Nephron progenitor cell (in vitro differentiated cells): ENCODE results near the gene CST3.

Experiments
- DNase-seq: peaks from one replicate; pipeline ENCODE4 v3.0.0; 2021
- H3K27ac Mint-ChIP-seq: 2 replicates; pipeline ENCODE4 v1.8.0; 2021; ENCODE audit warnings: mild to moderate bottlenecking, moderate library complexity, mixed read lengths
- H3K27me3 Mint-ChIP-seq: 2 replicates; pipeline ENCODE4 v1.8.0; 2021; ENCODE audit warnings: mild to moderate bottlenecking, low read depth, mixed read lengths; ENCODE audit not compliant: poor library complexity
- H3K36me3 Mint-ChIP-seq: 2 replicates; pipeline ENCODE4 v1.8.0; 2021; ENCODE audit warnings: low read depth, mixed read lengths
- H3K4me1 Mint-ChIP-seq: 2 replicates; pipeline ENCODE4 v1.8.0; 2021; ENCODE audit warnings: mixed read lengths
- H3K4me3 Mint-ChIP-seq: 2 replicates; pipeline ENCODE4 v1.8.0; 2021; ENCODE audit warnings: mild to moderate bottlenecking, moderate library complexity, mixed read lengths
- H3K9me3 Mint-ChIP-seq: 2 replicates; pipeline ENCODE4 v1.8.0; 2021; ENCODE audit warnings: mild to moderate bottlenecking, moderate library complexity, mixed read lengths
- TF ChIP-seq, protein P1 (sequence below): fragments of 200-600 bp; sonication (generic); IDR thresholded peaks from 2 replicates; pipeline ENCODE4 v1.5.0; 2021; ENCODE audit warnings: antibody characterized with exemption

Gene CST3

DNA sequence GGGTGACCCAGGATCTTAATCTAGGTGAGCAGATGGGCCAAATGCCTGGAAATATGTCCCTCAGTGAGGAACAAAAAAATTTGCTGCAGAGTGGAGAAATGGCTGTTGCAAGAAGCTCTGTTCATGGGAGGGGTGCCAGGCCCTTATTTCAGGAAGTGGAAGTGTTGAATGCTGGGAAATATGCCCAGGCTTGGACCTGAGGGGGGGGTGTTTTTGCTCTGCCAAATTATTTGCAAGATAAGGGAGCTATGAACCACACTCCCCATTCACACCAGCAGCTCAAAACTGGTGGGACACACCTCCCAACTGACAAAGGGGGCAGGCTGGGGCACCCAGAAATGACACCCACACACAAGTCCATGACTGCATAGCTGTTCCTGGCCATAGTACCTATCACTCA, 42.4 kb upstream of the CST3 start:
- H3K4me1 Mint-ChIP-seq = peaks cover 2% of the 10 kb centered on the region
- H3K27me3 Mint-ChIP-seq = peaks cover 28% of the 10 kb centered on the region
- TF ChIP-seq, protein P1, sequence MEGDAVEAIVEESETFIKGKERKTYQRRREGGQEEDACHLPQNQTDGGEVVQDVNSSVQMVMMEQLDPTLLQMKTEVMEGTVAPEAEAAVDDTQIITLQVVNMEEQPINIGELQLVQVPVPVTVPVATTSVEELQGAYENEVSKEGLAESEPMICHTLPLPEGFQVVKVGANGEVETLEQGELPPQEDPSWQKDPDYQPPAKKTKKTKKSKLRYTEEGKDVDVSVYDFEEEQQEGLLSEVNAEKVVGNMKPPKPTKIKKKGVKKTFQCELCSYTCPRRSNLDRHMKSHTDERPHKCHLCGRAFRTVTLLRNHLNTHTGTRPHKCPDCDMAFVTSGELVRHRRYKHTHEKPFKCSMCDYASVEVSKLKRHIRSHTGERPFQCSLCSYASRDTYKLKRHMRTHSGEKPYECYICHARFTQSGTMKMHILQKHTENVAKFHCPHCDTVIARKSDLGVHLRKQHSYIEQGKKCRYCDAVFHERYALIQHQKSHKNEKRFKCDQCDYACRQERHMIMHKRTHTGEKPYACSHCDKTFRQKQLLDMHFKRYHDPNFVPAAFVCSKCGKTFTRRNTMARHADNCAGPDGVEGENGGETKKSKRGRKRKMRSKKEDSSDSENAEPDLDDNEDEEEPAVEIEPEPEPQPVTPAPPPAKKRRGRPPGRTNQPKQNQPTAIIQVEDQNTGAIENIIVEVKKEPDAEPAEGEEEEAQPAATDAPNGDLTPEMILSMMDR = no peak
- H3K4me3 Mint-ChIP-seq = no peak overlapping the region
- H3K9me3 Mint-ChIP-seq = no peaks in the 10 kb centered on the region
- no peak for DNase-seq
- H3K27ac Mint-ChIP-seq = no peak overlapping the region
- no peaks in the 10 kb centered on the region for H3K36me3 Mint-ChIP-seq

DNA sequence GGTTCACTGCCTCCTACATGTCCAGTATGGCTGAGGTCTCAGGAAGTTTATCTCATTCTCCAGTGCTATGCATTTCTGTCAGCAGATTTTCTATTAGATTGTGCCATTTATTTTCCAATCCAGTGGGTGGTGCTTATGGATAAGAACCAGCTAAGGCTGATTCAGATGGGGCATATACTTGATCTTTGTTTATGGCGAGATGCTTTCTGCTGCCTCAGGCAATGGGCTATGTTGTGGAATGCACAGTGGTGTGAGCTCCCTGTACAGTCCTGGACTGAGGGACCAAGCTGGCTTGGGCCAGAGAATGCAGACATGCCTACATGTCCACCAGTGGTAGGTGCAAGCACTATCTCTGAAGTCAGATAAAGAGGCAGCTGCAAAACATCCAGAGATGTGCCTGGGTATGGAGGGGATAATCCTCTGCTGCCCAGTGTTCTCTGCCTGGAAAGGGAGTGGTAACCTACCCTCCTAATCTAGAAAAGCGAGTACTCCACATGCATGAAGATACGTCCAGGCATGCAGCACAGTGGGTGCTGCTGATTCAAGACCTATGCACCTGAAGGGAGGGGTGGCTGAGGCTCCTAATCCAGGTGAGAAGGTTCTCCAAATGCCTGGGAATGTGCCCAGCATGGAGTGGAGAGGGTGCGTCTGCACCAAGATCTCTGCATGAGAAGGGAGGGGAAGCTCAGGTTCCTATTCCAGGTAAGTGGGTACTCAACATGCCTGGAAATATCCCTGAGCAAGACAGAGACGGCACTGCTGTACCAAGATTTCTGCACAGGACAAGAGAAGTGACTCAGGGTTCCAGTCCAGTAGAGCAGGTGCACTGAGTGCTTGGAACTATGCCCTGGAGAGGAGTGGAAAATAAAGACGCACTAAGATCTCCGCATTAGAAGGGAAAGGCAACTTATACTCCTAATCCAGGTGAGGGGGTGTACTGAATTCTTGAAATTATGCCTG, 41.7 kb upstream of the CST3 start:
- Mint-ChIP-seq H3K27ac (no peak overlapping the region), H3K4me1 (no peaks in the 10 kb centered on the region), H3K27me3 (peaks cover 27% of the 10 kb centered on the region), H3K4me3 (no peak overlapping the region), H3K36me3 (no peaks in the 10 kb centered on the region), H3K9me3 (no peaks in the 10 kb centered on the region)
- DNase-seq = no peak
- TF ChIP-seq, protein P1 = no peak

DNA sequence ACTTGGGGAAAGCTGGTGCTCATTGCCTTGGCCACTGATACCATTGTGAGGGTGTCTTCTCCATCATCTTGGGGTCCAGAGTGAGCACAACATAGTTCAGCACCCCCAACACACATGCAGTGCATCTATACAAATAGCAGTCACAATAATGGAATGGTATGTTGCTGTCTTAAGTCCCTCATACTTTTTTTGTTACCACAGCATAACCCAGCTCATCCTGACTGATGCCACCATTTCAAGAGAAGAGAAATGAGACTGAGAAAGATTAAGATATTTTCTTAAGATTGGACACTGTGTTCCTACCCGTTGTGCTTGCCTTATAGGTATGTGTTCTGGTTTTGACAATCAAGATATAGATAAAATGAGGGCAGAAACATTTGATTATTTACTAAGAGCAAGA, 35.5 kb upstream of the CST3 start:
- TF ChIP-seq, protein P1 = no peak
- Mint-ChIP-seq H3K4me1 (no peaks in the 10 kb centered on the region), H3K4me3 (no peak overlapping the region), H3K36me3 (no peaks in the 10 kb centered on the region), H3K27me3 (peaks cover 17% of the 10 kb centered on the region), H3K9me3 (no peaks in the 10 kb centered on the region), H3K27ac (no peak overlapping the region)
- no peak for DNase-seq

DNA sequence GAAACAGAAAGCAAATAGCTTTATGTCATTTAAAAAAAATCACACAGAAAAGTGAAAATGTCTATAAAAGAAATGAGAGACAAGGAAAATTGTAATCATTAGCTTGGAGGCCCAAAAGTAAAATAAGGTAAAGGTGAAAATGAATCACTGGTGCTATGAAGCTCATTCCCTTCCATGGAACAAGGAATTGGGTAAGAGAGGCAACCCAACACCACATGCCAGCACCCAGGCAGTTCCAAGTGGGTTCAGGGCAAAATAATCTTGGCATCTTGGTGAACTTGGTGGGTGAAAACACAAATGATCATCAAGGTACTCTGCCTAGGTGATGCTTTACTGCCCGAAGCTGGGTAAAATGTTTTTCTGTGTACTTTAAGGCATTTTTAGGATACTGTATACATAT, 34.4 kb upstream of the CST3 start:
- H3K36me3 Mint-ChIP-seq = no peaks in the 10 kb centered on the region
- no peaks in the 10 kb centered on the region for H3K4me1 Mint-ChIP-seq
- DNase-seq = no peak
- peaks cover 13% of the 10 kb centered on the region for H3K27me3 Mint-ChIP-seq
- H3K4me3 Mint-ChIP-seq = no peak overlapping the region
- TF ChIP-seq, protein P1 = no peak
- no peaks in the 10 kb centered on the region for H3K9me3 Mint-ChIP-seq
- no peak overlapping the region for H3K27ac Mint-ChIP-seq

DNA sequence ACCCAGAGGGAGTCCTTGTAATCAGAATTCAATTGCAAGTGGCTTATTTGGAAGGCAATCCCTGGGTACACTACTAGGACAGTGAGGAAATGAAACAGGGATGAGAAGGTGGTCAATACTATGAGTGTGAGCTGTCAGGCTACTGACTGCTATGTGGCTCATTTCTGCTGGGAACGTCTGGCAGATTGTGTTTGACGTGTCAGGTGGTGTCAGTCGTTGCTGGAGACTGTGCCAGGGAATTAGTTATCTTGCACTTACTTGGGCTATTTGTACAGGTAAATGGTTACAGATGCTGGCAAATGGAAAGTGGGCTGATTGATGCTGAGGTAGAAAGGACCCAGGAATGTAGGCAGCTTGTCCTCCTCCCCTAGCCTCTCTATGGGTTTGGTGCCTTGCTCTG, 33.7 kb upstream of the CST3 start:
- no peak overlapping the region for H3K27ac Mint-ChIP-seq
- H3K27me3 Mint-ChIP-seq = peaks cover 10% of the 10 kb centered on the region
- TF ChIP-seq, protein P1 = no peak
- H3K36me3 Mint-ChIP-seq = no peaks in the 10 kb centered on the region
- no peaks in the 10 kb centered on the region for H3K4me1 Mint-ChIP-seq
- no peaks in the 10 kb centered on the region for H3K9me3 Mint-ChIP-seq
- no peak for DNase-seq
- H3K4me3 Mint-ChIP-seq = no peak overlapping the region

DNA sequence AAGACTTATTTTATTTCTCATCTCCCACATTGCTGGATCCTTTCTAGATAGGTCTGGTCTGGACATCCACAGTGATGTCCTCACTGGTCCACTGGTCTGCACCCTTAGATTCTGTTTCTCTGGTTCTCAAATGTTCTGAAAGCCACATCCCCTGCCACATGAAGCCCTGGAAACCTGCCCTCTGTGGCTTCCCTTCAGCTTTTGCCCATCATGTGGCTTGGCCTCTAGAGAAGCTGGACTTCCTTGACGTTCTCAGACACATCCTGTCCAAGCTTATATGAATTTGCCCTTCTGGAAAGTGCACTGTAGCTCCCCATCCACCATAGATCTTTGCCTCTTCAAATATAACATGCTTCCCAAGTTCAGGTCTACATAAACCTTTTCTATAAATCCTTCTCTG, 32.6 kb upstream of the CST3 start:
- no peak overlapping the region for H3K4me3 Mint-ChIP-seq
- no peaks in the 10 kb centered on the region for H3K36me3 Mint-ChIP-seq
- H3K27me3 Mint-ChIP-seq = peaks cover 6% of the 10 kb centered on the region
- no peaks in the 10 kb centered on the region for H3K4me1 Mint-ChIP-seq
- H3K27ac Mint-ChIP-seq = no peak overlapping the region
- no peaks in the 10 kb centered on the region for H3K9me3 Mint-ChIP-seq
- no peak for DNase-seq
- TF ChIP-seq, protein P1 = no peak
